Raji (cell line): Measurements from ENCODE around the gene MAPKAPK3.

Experiments
- POLR2A ChIP-seq: IDR thresholded peaks from 2 replicates; pipeline ENCODE4 v1.6.1; 2011; ENCODE audit warnings: low read depth, low read length, control low read depth; ENCODE audit not compliant: insufficient read depth

MAPKAPK3 gene

GRCh38 chr3:50665081-50665840, 48.3 kb downstream of the MAPKAPK3 start:
- no peak for TF ChIP-seq POLR2A

- TF ChIP-seq POLR2A = no peak
Measured at GRCh38 chr3:50666837-50667236, 49.9 kb downstream of the MAPKAPK3 start.

DNA sequence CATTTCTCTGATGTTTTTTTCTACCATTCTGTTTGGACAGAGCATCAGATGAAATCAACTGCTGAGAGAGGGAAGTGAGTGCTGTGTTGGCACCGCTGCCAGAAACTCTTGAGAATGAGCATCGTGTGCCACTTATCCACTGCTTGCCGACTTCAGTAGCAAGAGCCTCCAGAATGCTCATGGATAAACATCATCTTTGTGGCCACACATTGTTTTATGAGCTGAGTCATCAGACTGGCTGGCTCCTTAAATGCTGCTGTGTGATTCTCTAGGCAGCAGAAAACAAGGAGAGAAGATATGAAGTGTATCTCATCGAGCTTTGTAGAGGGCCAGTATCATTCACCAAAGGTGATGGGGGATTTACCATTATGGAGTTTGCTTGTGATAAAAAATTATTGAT, 54.4 kb downstream of the MAPKAPK3 start:
- TF ChIP-seq POLR2A = no peak

GRCh38 chr3:50672656-50673055, 55.7 kb downstream of the MAPKAPK3 start:
- no peak for TF ChIP-seq POLR2A

DNA sequence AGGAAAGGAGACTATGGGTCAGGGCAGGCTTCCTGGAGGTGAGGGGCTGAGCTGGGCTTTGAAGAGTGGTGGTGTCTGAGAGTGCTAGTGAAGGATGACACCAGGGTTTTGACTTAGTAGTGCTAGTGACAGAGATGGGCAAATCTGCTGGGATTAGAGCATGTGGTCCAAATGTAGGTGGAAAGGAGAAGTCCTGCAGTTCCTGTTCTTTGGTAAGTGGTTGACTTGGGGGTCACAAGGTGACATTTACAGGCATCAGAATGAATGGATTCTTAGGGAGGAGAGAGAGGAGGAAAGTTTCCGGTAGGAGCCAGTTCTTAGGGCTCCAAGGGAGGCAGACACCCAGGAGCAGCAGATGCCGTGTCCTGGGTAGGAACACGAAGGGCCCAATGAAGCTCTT, 57.0 kb downstream of the MAPKAPK3 start:
- TF ChIP-seq POLR2A = no peak

- TF ChIP-seq POLR2A = no peak
Measured at GRCh38 chr3:50674349-50675178, 57.6 kb downstream of the MAPKAPK3 start, which contains the start of gene DOCK3. Gene DOCK3, plus strand, starts transcription at chr3:50674927. Its CDS starts 337 bp downstream, at chr3:50675264.

GRCh38 chr3:50675179-50676030, 58.5 kb downstream of the MAPKAPK3 start:
- TF ChIP-seq POLR2A = no peak

GRCh38 chr3:50676031-50676705, 59.2 kb downstream of the MAPKAPK3 start:
- no peak for TF ChIP-seq POLR2A

GRCh38 chr3:50687127-50687751, 70.3 kb downstream of the MAPKAPK3 start:
- TF ChIP-seq POLR2A = no peak

DNA sequence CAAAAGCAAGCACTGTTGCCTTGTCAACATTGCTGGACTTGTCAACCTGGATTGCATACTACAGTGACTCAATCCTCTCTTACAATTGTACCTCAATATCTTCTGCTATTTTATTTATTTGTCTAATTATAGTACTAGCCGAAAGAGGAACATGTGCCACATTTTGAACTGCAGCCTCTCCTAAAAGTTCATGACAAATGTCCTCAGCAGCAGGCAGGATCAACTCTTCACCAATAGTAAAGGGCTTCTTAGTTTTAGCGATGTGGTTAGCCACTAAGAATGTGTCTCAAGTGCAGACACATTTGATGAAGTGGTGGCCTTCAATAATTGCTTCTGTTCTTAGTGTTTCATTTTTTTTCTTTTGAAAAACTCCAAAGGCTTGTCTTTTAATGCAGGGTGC, 71.0 kb downstream of the MAPKAPK3 start:
- TF ChIP-seq POLR2A = no peak

GRCh38 chr3:50689558-50689957, 72.6 kb downstream of the MAPKAPK3 start:
- no peak for TF ChIP-seq POLR2A

DNA sequence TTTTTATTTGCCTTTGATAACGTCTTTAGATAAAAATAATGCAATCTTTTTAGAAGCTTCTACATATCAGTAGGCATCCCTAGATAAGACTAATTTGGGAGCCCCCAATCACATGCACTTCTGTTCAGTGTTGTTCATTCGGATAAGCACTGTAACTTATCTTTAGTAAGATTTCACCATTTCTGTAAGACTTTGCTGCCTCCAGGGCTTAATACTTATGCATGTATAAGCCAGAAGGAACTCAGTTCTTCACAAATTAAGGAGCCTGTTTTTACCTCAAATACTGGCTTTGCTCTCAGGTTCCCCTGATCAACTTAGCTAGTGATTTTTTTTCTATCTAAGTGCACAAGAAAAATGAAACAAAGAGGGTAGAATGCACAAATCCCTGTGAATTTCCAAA, 78.1 kb downstream of the MAPKAPK3 start:
- no peak for TF ChIP-seq POLR2A

GRCh38 chr3:50696276-50696675, 79.3 kb downstream of the MAPKAPK3 start:
- no peak for TF ChIP-seq POLR2A

GRCh38 chr3:50698269-50698668, 81.3 kb downstream of the MAPKAPK3 start:
- TF ChIP-seq POLR2A = no peak
